Measurements from ENCODE around the gene SELENOV.

SELENOV gene

GRCh38 chr19:39525205-39525604 lies 10.3 kb downstream of the SELENOV start:
- DNase-seq, result no peak

DNA sequence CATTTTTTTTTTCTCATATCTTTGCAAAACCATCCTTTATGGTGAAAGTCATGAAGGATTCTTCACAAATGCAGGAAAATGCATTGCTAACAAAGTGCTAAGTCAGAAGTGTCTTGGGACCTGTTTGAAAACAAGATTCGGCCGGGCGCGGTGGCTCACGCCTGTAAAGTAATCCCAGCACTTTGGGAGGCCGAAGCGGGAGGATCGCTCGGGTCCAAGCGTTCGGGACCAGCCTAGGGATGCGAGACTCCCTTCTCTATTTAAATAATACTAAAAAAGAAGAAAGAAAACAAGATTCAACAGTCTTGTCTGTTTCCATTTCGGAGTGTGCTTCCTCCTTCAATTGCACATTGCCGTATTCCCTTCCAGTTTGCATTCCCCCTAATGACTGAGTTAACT lies 16.9 kb downstream of the SELENOV start:
- no peak for DNase-seq

DNA sequence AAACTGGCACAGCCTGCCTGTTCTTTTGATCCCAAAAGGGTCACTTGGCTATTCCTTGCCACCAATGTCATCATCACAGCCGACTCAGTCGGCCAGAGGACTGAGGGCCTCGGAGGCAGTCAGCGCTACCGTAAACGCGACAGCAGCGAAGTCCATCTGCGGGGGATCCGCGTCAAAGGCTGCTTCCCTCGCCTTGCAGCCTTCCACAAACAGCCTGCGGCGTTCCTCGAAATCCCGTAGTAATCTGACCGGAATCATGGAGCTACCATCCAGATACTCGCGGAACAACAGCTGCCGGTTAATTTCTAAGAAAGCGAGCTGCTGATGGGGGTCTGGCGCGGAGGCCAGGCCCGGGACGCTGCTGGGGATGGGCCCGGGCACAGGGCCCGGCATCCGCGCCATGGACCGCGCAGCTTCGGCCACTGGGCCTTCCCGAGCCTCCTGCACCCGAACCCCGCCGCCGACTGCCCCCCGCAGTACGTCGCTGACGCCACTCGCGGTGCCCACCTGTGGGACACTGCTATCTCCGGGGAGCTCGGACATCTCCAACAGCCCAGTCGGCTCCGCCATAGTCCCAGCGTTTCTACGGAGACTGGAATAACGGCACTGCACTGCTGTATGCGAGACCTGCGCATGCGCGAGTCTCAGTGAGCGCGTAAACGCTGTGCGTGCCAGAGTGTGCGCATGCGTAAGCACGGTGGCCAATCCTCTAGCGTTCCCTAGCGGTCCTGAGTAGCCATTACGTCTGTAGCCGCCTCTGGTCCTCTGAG lies 17.5 kb downstream of the SELENOV start, which contains the start of gene EID2B:
Gene EID2B, minus strand, starts transcription at position 620 of the 770 bp plus-strand sequence. Its CDS starts 50 bp downstream, at position 570.
- peak; percentile 95 for DNase-seq

DNA sequence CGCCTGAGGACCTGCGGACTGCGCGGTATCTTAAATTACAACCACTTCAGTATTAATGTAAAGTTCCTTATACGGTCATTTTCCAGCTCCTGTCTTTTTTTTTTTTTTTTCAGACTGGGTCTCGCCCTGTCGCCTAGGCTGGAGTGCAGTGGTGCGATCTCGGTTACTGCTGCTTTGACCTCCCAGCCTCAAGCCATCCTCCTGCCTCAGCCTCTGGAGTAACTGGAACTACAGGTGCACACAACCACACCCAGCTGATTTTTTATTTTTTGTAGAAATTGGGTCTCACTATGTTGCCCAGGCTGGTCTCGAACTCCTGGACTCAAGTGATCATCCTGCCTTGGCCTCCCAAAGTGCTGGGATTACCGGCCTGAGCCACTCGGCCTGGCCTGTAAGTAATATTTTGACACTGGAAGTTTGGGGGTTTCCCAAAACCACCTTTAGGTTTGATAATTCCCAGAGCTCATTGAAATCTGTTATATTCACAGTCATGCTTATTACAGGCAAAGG lies 18.1 kb downstream of the SELENOV start:
- no peak for DNase-seq

- no peak for DNase-seq
Measured at GRCh38 chr19:39533791-39534190, 18.9 kb downstream of the SELENOV start.

DNA sequence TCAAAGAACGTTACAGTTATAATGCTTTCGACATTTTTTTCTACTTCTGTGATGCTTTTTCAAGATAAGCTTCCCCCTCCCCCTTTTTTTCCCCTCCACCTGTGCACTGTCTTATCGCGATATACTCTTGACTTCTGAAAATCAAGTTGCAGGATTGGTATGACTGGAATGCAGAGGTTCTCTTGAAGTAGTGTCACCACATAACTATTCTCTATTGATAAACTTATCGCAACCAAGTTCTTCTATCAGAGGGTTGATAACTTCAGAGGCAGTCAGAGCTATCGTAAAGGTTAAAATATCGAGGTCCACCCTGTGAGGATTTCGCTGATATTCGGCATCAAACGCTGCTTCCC lies 24.2 kb downstream of the SELENOV start:
- no peak for DNase-seq

- DNase-seq, result peak; percentile 93
Measured at GRCh38 chr19:39539518-39540332, 24.8 kb downstream of the SELENOV start, which contains the start of gene EID2. Gene EID2 (minus strand): TSS chr19:39540161. CDS start chr19:39540079, 82 bp downstream.

DNA sequence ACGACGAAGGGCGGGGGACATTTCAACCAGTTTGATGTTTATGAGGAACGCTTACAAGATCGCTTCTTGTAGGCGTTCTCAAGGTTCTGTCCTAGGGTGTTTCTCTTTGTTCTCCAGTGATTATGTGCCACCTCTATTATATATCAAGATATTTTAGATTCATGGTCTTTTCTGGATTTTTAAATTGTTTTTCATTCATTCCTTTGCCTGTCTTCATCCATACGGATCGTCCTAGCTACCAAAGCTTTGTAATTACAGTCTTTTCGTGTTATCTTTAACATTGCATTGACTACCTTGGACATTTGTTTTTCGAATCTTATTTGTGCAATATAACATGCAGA lies 25.4 kb downstream of the SELENOV start:
- no peak for DNase-seq

GRCh38 chr19:39542206-39542605 lies 27.3 kb downstream of the SELENOV start:
- DNase-seq, result no peak

DNA sequence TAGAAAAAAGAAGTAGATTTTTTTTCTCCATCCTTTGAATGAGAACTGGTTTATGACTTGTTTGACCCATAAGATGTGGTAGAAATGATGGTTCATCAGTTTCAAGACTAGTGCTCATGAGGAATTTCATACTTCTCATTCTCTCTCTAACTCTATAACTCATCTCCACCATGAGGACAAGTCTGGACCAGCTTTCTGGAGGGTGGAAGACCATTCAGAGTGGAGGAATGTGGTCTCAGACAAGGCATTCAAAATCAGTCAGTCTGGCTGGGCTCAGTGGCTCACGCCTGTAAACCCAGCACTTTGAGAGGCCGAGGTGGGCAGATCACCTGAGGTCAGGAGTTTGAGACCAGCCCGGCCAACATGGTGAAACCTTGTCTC lies 28.5 kb downstream of the SELENOV start:
- DNase-seq, result no peak

DNA sequence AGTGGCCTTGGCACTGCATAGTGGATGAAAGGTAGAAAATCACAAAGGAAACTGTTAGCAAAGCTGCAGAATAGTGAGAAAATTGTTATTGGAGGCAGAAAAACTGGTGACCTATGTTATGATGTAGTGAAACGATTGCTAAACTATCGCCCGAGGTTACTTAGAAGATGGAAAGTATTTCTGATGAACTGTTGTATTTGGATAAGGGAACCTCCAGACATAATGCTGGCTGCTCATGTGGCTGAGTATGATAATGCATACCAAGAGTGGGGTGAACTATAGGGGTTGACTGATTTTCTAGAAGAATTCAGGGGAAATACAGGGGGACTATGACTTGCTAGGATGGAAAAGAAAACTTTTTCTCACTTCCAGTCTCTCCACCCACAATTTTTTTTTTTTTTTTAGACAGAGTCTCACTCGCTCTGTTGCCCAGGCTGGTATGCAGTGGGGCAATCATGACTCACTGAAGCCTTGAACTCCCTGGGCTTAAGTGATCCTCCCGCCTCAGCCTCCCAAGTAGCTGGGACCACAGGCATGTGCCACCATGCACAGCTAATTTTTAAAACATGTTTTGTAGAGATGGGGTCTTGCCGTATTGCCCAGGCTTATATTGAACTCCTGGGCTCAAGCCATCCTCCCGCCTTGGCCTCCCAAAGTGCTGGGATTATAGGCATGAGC lies 29.4 kb downstream of the SELENOV start:
- DNase-seq, result no peak

GRCh38 chr19:39544911-39545310 lies 30.0 kb downstream of the SELENOV start:
- DNase-seq, result no peak

DNA sequence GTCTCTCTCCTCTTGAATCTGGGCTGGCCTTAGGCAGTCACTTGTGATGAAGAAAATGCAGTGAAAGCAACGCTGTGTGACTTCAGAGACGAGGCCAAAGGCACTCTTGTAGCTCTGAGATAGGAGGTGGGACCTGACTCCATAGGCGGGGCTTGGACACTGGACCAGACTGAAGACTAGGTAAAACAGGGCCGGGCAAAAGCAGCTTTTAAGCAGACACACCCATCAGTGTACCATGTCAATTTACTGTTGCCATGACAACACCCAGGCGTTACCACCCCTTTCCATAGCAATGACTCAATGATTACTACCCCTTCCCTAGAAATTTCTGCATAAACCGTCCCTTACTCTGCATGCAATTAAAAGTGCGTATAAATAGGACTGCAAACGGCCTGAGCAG lies 31.7 kb downstream of the SELENOV start:
- DNase-seq, result no peak

GRCh38 chr19:39550197-39550596 lies 35.3 kb downstream of the SELENOV start:
- DNase-seq, result no peak

DNA sequence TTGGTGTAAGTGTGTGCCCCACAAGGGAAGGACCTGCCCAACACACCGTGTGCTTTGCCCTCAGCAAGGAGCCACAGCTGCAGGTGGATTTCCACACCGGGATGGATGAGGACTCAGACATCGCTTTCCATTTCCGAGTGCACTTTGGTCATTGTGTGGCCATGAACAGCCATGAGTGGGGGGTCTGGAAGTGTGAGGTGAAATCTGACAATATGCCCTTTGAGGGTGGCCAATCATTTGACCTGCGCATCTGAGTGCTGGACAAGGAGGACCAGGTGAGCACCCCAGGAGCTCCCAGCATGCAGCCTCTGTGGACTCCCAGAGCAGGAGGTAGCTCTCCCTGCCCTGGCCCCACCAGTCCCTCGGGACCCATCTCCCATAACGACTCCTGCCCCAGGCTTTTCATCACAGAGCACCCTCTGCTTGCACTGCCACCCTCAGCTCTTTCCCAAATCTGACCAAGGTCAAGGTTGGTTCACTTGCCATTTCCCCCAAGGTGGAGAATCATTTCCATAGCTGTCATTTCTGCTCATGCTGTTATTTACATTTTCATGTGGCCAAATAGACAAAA lies 38.2 kb downstream of the SELENOV start:
- no peak for DNase-seq

- no peak for DNase-seq
Measured at GRCh38 chr19:39554701-39555311, 39.9 kb downstream of the SELENOV start.

GRCh38 chr19:39555883-39556282 lies 40.9 kb downstream of the SELENOV start:
- no peak for DNase-seq

GRCh38 chr19:39557811-39558623 lies 43.1 kb downstream of the SELENOV start:
- DNase-seq, result no peak

GRCh38 chr19:39558624-39559117 lies 43.7 kb downstream of the SELENOV start:
- no peak for DNase-seq

DNA sequence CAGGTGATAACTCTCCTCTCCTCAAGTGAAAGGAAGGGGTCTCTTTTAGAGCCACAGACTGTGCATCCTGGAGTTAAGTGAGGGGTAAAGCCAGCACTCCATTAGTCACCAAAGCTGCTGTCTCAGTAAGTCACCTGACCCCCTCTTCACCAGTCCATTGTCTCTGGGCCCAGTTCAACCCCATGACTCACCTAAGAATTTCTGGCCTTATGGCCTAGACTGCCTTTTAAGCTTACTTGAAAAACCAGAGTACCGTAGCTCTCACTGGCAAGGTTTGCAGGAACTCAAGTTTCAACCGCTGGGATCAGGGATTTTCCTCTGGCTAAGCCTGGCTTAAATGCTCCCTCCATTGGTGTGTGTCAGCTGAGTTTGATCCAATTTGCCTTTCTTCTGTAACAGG lies 48.5 kb downstream of the SELENOV start:
- no peak for DNase-seq

DNA sequence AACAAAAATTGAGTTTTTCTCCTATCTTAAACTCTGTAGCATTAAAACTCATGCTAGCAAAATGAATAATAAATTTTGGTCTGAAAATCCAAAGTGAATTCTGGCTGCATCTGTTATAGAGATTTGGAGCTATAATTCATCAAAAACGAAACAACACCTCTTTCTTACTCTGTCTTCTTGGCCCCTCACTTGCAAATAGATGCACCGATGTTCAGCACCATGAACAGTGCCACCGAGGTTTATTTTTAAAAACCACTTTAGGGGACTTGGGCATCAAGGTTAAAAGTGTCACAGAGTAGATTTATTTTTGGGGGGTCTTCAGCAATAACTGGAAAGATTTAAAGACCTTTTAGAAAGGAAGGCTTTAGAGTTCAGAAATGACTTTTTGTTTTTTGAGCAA lies 51.1 kb downstream of the SELENOV start:
- DNase-seq, result no peak

DNA sequence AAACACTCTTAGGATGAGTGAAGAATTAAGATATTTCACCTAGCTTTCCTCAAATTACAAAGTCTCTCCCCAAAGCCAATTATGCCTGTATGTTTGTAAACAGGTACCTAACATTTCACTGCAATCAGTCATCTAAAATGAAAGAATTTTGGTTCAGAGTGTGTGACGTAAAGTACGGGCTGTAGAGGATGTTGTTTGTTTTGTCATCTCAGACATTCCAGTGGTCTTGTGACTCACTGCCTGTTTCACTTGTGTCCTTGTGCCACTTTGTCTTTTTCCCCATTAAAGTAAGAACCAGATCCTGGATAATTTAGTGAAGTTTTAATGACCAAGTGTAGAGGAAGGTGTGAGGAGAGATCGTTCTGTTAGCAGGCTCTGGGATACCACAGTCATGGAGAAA lies 53.7 kb downstream of the SELENOV start:
- no peak for DNase-seq

Data from T1000 (cell line).